Measurements from ENCODE around the gene MC1R. TPM values are rescaled to one million over a fixed set of nuclear protein-coding genes. Genes with fewer than 3 reads are reported as not detected.
A peak's percentile ranks its signal among the peaks of the same experiment; 100 is the strongest.

MC1R gene
- total and polyA plus RNA-seq, 8 donors: 1.3 to 11.3 (median 2.9) TPM

- peaks cover 0 to 9% (median 0%) of the 10 kb centered on the region in 3 donors for H3K27me3 ChIP-seq
- 72 to 83% (median 81%) methylated on average over 21 of the region's 21 CpGs for WGBS, 5 donors
- intact Hi-C loops (cut with DNase I; ENCODE audit: low total_unique reads): no loop called here
- H3K27ac ChIP-seq: no peak overlapping the region
- H3K36me3 ChIP-seq: peaks cover 0 to 6% (median 0%) of the 10 kb centered on the region in 4 donors
- no peaks in the 10 kb centered on the region for H3K9me3 ChIP-seq
- TF ChIP-seq, protein P1, sequence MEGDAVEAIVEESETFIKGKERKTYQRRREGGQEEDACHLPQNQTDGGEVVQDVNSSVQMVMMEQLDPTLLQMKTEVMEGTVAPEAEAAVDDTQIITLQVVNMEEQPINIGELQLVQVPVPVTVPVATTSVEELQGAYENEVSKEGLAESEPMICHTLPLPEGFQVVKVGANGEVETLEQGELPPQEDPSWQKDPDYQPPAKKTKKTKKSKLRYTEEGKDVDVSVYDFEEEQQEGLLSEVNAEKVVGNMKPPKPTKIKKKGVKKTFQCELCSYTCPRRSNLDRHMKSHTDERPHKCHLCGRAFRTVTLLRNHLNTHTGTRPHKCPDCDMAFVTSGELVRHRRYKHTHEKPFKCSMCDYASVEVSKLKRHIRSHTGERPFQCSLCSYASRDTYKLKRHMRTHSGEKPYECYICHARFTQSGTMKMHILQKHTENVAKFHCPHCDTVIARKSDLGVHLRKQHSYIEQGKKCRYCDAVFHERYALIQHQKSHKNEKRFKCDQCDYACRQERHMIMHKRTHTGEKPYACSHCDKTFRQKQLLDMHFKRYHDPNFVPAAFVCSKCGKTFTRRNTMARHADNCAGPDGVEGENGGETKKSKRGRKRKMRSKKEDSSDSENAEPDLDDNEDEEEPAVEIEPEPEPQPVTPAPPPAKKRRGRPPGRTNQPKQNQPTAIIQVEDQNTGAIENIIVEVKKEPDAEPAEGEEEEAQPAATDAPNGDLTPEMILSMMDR (IDR thresholded peaks at IDR 0.05): no peak
- no peak for TF ChIP-seq POLR2AphosphoS5 (IDR thresholded peaks at IDR 0.05)
- no peaks in the 10 kb centered on the region for H3K4me1 ChIP-seq
- no peak for DNase-seq
- H3K4me3 ChIP-seq: no peak overlapping the region
Measured at GRCh38 chr16:89938175-89938885, 19.7 kb downstream of the MC1R start.

DNA sequence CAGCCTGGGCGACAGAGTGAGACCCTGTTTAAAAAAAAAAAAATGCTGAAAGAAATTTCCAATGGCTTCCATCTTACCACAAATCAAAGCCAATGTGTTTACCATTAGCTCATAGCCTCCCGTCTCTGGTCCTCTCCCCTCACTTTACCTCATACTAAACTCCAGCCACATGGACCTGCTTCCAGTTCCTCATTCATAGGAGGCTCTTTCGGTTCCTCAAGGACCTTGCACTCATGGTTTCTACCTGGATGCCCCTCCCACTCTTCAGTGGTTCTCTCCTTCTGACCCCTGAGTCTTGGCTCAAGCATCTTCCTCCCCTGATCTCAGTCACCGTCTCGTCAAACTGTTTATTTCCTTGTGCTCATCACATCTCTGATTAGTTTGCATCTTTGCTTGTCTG is 26.1 kb downstream of the MC1R start:
- no peaks in the 10 kb centered on the region for H3K36me3 ChIP-seq
- 59 to 80% (median 74%) methylated on average over 5 of the region's 5 CpGs for WGBS, 5 donors
- no peaks in the 10 kb centered on the region for H3K9me3 ChIP-seq
- H3K27ac ChIP-seq: no peak overlapping the region
- H3K4me3 ChIP-seq: no peak overlapping the region
- no peak for DNase-seq
- H3K4me1 ChIP-seq: peaks cover 16 to 21% (median 19%) of the 10 kb centered on the region in 4 donors
- intact Hi-C loops (cut with DNase I; ENCODE audit: low total_unique reads): no loop called here
- TF ChIP-seq EP300 (IDR thresholded peaks at IDR 0.05): no peak
- no peak for TF ChIP-seq POLR2A (IDR thresholded peaks at IDR 0.05)
- TF ChIP-seq POLR2AphosphoS5 (IDR thresholded peaks at IDR 0.05): no peak
- TF ChIP-seq, protein P1 (IDR thresholded peaks at IDR 0.05): no peak
- H3K27me3 ChIP-seq: peaks cover 0 to 42% (median 0%) of the 10 kb centered on the region in 3 donors

DNA sequence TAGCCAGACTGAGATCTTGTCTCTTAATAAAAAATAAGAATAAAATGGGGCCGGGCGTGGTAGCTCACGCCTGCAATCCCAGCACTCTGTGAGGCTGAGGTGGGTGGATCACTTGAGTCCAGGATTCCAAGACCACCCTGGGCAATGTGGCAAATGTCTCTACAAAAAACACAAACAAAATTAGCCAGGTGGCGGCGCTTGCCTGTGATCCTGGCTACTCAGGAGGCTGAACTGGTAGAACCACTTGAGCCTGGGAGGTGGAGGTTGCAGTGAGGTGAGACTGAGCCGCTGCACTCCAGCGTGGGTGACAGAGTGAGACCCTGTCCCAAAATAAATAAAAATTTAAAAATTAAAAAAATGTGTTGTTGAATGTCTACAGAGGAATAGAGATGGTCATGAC is 27.0 kb downstream of the MC1R start:
- Histone ChIP-seq H3K27me3 (peaks cover 0 to 42% (median 0%) of the 10 kb centered on the region in 3 donors), H3K4me3 (no peak overlapping the region), H3K4me1 (peaks cover 18 to 26% (median 23%) of the 10 kb centered on the region in 4 donors), H3K9me3 (no peaks in the 10 kb centered on the region), H3K27ac (no peak overlapping the region), H3K36me3 (no peaks in the 10 kb centered on the region)
- TF ChIP-seq EP300 (IDR thresholded peaks at IDR 0.05): no peak
- 36 to 51% (median 48%) methylated on average over 7 of the region's 7 CpGs for WGBS, 5 donors
- DNase-seq: peak in 1 of 2 donors; percentile 62
- intact Hi-C loops (cut with DNase I; ENCODE audit: low total_unique reads): no loop called here

DNA sequence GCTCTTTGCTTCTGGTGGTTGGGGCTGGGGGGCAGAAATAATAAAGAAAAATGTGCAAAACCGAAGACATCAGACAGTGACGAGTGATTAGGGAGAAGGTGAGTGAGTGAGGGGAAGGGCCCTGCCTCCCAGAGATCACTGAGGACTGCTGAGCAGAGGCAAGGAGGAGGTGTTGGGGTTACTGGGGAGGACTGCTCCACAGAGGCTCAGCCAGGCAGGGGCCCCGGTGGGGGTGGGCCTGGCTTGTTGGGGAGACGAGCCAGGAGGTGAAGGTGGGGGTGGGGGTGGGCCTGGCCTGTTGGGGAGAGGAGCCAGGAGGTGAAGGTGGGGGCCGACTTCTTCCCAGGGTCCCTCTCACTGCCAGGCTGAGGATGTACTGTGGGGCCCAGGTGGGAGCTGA is 27.9 kb downstream of the MC1R start:
- Histone ChIP-seq H3K4me1 (peaks cover 18 to 26% (median 23%) of the 10 kb centered on the region in 4 donors), H3K27me3 (peaks cover 0 to 42% (median 0%) of the 10 kb centered on the region in 3 donors), H3K27ac (no peak overlapping the region), H3K4me3 (no peak overlapping the region), H3K36me3 (peaks cover 0 to 2% (median 0%) of the 10 kb centered on the region in 4 donors), H3K9me3 (no peaks in the 10 kb centered on the region)
- TF ChIP-seq POLR2AphosphoS5 (IDR thresholded peaks at IDR 0.05) (no peak), POLR2A (IDR thresholded peaks at IDR 0.05) (no peak), EP300 (IDR thresholded peaks at IDR 0.05) (no peak)
- TF ChIP-seq, protein P1 (IDR thresholded peaks at IDR 0.05): no peak
- DNase-seq: no peak
- 73 to 85% (median 78%) methylated on average over 5 of the region's 5 CpGs for WGBS, 5 donors
- intact Hi-C loops (cut with DNase I; ENCODE audit: low total_unique reads): no loop called here

All from stomach (tissue), 9 donors.